A549 (cell line): ENCODE data around the gene CRIP2.

Experiments used
- BHLHE40 ChIP-seq: IDR thresholded peaks from 2 replicates; pipeline ENCODE4 v1.6.1; 2012; ENCODE audit warnings: low read depth, low read length, inconsistent platforms
- CTCF ChIP-seq: fragments of >200 bp; sonication (Bioruptor Twin); formaldehyde crosslinking; IDR thresholded peaks from 3 replicates; pipeline ENCODE4 v1.5.1; 2016
- JUN ChIP-seq, 2 experiments: fragments of >200 bp; sonication (Bioruptor Twin); formaldehyde crosslinking; IDR thresholded peaks; 2 replicates in 1 of 2; 3 replicates in 1 of 2; pipeline ENCODE4 v1.6.1; 2016 to 2017
- MAX ChIP-seq: IDR thresholded peaks from 2 replicates; pipeline ENCODE4 v1.6.1; 2012
- MAZ ChIP-seq: fragments of 150-350 bp; IDR thresholded peaks from 2 replicates; pipeline ENCODE4 v1.6.1; 2014; ENCODE audit warnings: antibody characterized with exemption, low read depth, low read length, borderline replicate concordance
- POLR2A ChIP-seq: IDR thresholded peaks from 2 replicates; pipeline ENCODE4 v1.6.1; 2012; ENCODE audit warnings: mild to moderate bottlenecking, low read length
- RAD21 ChIP-seq, 2 experiments: fragments of >200 bp in 1 of 2; sonication (Bioruptor Twin) in 1 of 2; formaldehyde crosslinking in 1 of 2; IDR thresholded peaks in 1 of 2; conservative IDR thresholded peaks in 1 of 2; 2 replicates in 1 of 2; 3 replicates in 1 of 2; pipeline ENCODE4 v1.6.1; 2012 to 2018; ENCODE audit warnings: inconsistent platforms in 1 of 2
- SMC3 ChIP-seq: fragments of >200 bp; sonication (Bioruptor Twin); formaldehyde crosslinking; IDR thresholded peaks from 3 replicates; pipeline ENCODE4 v1.6.1; 2018; ENCODE audit warnings: inconsistent platforms
- TF ChIP-seq, protein P1 (sequence below): fragments of 200-600 bp; sonication (generic); IDR thresholded peaks from 2 replicates; pipeline ENCODE4 v1.6.1; 2016; ENCODE audit warnings: antibody characterized with exemption, mild to moderate bottlenecking, moderate library complexity

DNA sequence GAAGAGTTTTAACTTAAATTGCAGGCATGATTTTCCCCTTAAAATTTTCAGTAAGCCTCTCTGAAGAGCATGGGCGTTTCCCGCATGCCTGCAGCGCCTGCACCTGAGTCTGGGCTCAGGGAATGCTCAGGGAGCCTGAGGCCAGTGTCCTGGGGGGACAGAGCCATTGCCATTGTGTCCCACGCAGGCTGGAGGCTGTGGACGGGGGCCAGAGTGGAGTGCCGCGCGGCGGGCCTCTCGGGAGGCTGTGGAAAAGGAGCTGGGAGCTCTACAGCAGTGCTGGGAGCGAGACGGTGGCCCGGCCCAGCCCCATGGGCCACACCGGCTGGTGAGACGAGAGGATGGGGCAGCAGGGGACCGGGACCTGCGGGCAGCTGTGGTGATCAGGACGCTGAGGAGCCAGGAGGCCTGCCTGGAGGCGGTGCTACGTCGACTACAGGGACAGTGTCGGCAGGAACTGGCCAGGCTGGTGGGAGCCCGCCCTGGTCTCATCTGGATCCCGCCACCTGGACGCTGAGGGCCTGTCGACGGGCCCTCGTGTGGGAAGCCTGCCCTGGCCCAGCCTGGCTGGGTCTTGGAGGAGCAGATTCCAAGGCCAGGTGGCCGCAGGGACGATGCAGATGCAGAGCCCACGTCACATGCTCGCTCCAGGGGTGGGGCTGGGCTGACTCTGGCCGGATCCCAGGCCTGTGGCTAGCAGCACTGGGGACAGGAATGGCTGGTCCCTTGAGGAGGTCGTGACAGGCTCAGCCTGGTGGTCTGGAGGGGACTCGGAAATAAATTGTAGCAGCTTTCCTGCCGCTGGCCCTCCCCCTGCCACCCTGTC is 24.0 kb downstream of the CRIP2 start:
- TF ChIP-seq JUN (IDR thresholded peaks at IDR 0.05), result no peak
- no peak for TF ChIP-seq POLR2A
- no peak for TF ChIP-seq SMC3
- TF ChIP-seq MAX, result no peak
- TF ChIP-seq RAD21 (conservative IDR thresholded peaks at IDR 0.05 in 1 of 2, IDR thresholded peaks at IDR 0.05 in 1 of 2), result no peak
- TF ChIP-seq MAZ, result no peak
- TF ChIP-seq CTCF, result no peak
- TF ChIP-seq, protein P1, sequence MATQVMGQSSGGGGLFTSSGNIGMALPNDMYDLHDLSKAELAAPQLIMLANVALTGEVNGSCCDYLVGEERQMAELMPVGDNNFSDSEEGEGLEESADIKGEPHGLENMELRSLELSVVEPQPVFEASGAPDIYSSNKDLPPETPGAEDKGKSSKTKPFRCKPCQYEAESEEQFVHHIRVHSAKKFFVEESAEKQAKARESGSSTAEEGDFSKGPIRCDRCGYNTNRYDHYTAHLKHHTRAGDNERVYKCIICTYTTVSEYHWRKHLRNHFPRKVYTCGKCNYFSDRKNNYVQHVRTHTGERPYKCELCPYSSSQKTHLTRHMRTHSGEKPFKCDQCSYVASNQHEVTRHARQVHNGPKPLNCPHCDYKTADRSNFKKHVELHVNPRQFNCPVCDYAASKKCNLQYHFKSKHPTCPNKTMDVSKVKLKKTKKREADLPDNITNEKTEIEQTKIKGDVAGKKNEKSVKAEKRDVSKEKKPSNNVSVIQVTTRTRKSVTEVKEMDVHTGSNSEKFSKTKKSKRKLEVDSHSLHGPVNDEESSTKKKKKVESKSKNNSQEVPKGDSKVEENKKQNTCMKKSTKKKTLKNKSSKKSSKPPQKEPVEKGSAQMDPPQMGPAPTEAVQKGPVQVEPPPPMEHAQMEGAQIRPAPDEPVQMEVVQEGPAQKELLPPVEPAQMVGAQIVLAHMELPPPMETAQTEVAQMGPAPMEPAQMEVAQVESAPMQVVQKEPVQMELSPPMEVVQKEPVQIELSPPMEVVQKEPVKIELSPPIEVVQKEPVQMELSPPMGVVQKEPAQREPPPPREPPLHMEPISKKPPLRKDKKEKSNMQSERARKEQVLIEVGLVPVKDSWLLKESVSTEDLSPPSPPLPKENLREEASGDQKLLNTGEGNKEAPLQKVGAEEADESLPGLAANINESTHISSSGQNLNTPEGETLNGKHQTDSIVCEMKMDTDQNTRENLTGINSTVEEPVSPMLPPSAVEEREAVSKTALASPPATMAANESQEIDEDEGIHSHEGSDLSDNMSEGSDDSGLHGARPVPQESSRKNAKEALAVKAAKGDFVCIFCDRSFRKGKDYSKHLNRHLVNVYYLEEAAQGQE, result no peak
- no peak for TF ChIP-seq BHLHE40
